AG10803 (cell line): ENCODE measurements around the gene WAPL.
"Not testable (repeated sequence)": the region's sequence is repeated elsewhere in the genome, so short reads cannot be mapped to it uniquely, and the experiment has no call there.

Experiments used
- DNase-seq: peaks from one replicate; pipeline ENCODE4 v3.0.0; 2010; ENCODE audit warnings: low read depth
- H3K4me3 ChIP-seq: 2 replicates; pipeline ENCODE4 v1.5.1; 2011; ENCODE audit warnings: mild to moderate bottlenecking, low read length, control low read depth
- TF ChIP-seq, protein P1 (sequence below): conservative IDR thresholded peaks from 2 replicates; pipeline ENCODE4 v1.5.1; 2011; ENCODE audit warnings: mild to moderate bottlenecking, low read length, control low read depth, inconsistent platforms

WAPL gene

GRCh38 chr10:86553639-86554038, 32.0 kb upstream of the WAPL start:
- H3K4me3 ChIP-seq, result no peak overlapping the region
- DNase-seq, result no peak
- TF ChIP-seq, protein P1, sequence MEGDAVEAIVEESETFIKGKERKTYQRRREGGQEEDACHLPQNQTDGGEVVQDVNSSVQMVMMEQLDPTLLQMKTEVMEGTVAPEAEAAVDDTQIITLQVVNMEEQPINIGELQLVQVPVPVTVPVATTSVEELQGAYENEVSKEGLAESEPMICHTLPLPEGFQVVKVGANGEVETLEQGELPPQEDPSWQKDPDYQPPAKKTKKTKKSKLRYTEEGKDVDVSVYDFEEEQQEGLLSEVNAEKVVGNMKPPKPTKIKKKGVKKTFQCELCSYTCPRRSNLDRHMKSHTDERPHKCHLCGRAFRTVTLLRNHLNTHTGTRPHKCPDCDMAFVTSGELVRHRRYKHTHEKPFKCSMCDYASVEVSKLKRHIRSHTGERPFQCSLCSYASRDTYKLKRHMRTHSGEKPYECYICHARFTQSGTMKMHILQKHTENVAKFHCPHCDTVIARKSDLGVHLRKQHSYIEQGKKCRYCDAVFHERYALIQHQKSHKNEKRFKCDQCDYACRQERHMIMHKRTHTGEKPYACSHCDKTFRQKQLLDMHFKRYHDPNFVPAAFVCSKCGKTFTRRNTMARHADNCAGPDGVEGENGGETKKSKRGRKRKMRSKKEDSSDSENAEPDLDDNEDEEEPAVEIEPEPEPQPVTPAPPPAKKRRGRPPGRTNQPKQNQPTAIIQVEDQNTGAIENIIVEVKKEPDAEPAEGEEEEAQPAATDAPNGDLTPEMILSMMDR, result no peak

GRCh38 chr10:86553213-86553612, 31.6 kb upstream of the WAPL start:
- H3K4me3 ChIP-seq, result no peak overlapping the region
- TF ChIP-seq, protein P1, result no peak
- DNase-seq, result no peak

DNA sequence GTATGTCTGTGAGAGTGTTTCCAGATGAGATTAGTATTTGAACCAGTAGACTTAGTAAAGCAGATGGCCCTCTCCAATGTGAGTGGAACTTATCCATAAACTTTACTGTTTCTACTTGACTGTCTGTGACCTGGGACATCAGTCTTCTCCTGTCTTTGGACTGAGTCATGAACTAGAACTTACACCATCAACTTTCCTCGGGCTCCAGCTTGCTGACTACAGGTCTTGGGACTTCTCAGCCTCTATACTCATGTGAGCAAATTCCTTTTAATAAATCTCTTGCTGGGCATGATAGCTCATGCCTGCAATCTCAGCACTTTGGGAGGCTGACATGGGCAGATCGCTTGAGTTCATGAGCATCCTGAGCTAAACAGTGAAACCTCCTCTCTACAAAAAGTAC, 25.7 kb upstream of the WAPL start:
- H3K4me3 ChIP-seq, result no peak overlapping the region
- TF ChIP-seq, protein P1, result no peak
- DNase-seq, result no peak

DNA sequence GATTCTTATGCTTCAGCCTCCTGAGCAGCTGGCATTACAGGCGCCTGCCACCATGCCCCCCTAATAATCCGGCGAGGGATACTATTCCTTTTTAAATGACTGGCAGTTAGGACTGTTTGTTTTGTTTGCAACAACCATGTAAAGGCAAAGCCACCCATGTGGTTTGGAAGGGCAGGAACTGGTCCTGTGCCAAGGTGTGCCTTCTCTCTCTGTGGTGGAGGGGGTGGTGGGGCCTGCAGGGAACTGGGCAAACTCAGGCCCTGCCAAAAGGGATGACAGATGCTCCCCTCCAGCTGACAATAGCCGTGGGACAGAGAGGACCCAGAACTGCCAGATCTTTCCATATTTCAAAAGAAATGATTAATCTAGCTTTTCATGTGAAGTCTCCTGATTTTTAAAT, 23.5 kb upstream of the WAPL start:
- TF ChIP-seq, protein P1, result no peak
- no peak for DNase-seq

GRCh38 chr10:86540016-86540415, 18.4 kb upstream of the WAPL start:
- no peak overlapping the region for H3K4me3 ChIP-seq
- DNase-seq, result no peak
- TF ChIP-seq, protein P1, result no peak

More for the DNA sequence above, 23.5 kb upstream of the WAPL start:
- H3K4me3 ChIP-seq, result no peak overlapping the region

- TF ChIP-seq, protein P1, result no peak
- peak; percentile 25 for DNase-seq
Observed at GRCh38 chr10:86538547-86538946, 17.0 kb upstream of the WAPL start.

DNA sequence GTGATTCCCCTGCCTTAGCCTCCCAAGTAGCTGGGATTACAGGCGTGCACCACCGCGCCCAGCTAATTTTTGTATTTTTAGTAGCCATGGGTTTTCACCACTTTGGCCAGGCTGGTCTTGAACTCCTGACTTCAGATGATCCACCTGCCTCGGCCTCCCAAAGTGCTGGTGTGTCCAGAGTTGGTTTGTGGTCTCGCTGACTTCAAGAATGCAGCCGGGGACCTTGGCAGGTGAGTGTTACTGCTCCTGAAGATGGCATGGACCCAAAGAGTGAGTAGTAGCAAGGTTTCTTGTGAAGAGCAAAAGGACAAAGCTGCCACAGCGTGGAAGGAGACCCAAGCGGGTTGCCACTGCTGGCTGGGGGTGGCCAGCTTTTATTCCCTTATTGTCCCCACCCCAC, 16.4 kb upstream of the WAPL start:
- not testable (repeated sequence) for DNase-seq, H3K4me3 ChIP-seq

More at GRCh38 chr10:86538547-86538946, 17.0 kb upstream of the WAPL start:
- no peak overlapping the region for H3K4me3 ChIP-seq

DNA sequence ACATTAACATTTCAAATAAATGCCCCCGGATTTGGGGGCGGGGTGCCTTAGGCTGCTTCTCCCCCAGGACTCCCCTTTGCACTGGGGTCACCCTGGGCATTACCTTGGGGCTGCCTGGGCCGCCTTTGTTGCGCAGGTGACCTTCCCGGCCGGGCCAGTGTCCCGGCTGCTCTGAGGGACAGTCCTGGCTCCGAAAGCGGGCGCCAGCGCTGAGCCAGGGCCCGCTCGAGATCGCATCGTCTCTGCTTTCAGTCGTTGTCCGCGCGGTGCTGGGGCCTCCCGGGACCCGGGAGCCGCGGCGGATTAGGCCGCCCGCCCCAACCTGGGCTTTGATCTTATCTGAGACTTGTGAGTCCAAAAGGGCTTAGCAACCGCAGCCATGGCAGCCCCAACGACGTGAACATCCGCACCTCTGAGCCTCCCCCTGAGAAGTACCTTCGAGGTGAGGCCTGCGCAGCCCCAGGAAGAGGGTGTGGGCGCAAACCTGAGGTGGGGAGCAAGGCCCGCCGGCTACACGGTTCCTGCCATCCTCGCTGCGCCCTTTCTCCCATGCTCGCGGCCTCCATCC, 14.8 kb upstream of the WAPL start:
- no peak for DNase-seq
- H3K4me3 ChIP-seq, result no peak overlapping the region
- TF ChIP-seq, protein P1, result no peak
